ENCODE data around the gene UBE2Z.

DNA sequence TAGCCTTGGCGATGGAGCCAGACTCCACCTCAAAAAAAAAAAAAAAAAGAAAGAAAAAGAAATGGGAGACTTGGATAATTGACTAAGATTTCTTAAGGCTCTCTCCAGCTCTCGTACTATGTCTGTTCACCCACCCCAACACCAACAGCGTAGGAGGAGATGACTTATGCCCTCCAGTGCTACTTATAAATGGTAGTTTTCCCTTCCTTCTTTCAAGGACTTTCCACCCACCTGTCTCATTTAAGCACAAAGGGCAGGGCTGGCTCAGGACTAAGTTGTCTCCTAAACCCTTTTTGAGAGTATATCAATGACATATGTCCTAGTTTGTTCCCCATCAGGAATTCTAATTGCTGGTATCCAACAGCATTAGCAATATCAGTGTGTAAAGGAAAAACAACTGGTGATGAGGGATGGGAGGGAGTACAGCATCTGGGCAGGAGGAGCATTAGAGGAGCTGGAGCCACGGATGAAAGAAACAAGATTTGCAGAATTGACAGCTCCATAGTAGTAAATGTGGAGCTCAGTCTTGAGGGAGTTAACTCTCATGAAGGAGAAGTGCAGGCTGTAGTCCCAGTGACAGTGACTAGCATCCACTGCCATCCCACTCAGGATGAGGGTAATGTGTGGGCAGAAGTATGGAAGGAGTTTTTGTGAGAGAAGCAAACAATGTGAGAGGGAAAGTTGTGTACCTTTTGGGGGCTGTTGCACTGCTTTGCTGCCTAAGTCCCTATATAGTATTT lies 17.2 kb downstream of the UBE2Z start:
- TF ChIP-seq ZNF423 (tag by site-specific recombination; IDR thresholded peaks at IDR 0.05), result no peak
- no peak for TF ChIP-seq TRIM28 (IDR thresholded peaks at IDR 0.05; ENCODE audit: borderline replicate concordance, low read length)
- TF ChIP-seq, protein P1, sequence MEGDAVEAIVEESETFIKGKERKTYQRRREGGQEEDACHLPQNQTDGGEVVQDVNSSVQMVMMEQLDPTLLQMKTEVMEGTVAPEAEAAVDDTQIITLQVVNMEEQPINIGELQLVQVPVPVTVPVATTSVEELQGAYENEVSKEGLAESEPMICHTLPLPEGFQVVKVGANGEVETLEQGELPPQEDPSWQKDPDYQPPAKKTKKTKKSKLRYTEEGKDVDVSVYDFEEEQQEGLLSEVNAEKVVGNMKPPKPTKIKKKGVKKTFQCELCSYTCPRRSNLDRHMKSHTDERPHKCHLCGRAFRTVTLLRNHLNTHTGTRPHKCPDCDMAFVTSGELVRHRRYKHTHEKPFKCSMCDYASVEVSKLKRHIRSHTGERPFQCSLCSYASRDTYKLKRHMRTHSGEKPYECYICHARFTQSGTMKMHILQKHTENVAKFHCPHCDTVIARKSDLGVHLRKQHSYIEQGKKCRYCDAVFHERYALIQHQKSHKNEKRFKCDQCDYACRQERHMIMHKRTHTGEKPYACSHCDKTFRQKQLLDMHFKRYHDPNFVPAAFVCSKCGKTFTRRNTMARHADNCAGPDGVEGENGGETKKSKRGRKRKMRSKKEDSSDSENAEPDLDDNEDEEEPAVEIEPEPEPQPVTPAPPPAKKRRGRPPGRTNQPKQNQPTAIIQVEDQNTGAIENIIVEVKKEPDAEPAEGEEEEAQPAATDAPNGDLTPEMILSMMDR (tag by site-specific recombination; IDR thresholded peaks at IDR 0.05), result no peak
- no peak for TF ChIP-seq ZNF239 (tag by site-specific recombination; IDR thresholded peaks at IDR 0.05)
- no peak for TF ChIP-seq KLF9 (tag by site-specific recombination; IDR thresholded peaks at IDR 0.05; ENCODE audit: low read depth)
- TF ChIP-seq ZSCAN23 (tag by site-specific recombination; IDR thresholded peaks at IDR 0.05), result no peak
- TF ChIP-seq, protein P2, sequence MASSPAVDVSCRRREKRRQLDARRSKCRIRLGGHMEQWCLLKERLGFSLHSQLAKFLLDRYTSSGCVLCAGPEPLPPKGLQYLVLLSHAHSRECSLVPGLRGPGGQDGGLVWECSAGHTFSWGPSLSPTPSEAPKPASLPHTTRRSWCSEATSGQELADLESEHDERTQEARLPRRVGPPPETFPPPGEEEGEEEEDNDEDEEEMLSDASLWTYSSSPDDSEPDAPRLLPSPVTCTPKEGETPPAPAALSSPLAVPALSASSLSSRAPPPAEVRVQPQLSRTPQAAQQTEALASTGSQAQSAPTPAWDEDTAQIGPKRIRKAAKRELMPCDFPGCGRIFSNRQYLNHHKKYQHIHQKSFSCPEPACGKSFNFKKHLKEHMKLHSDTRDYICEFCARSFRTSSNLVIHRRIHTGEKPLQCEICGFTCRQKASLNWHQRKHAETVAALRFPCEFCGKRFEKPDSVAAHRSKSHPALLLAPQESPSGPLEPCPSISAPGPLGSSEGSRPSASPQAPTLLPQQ (tag by site-specific recombination; IDR thresholded peaks at IDR 0.05), result no peak
- TF ChIP-seq ZNF837 (tag by site-specific recombination; IDR thresholded peaks at IDR 0.05), result no peak
- no peak for TF ChIP-seq ZNF324 (tag by site-specific recombination; IDR thresholded peaks at IDR 0.05)
- no peak for TF ChIP-seq ZNF404 (tag by site-specific recombination; IDR thresholded peaks at IDR 0.05)
- TF ChIP-seq, protein P3, sequence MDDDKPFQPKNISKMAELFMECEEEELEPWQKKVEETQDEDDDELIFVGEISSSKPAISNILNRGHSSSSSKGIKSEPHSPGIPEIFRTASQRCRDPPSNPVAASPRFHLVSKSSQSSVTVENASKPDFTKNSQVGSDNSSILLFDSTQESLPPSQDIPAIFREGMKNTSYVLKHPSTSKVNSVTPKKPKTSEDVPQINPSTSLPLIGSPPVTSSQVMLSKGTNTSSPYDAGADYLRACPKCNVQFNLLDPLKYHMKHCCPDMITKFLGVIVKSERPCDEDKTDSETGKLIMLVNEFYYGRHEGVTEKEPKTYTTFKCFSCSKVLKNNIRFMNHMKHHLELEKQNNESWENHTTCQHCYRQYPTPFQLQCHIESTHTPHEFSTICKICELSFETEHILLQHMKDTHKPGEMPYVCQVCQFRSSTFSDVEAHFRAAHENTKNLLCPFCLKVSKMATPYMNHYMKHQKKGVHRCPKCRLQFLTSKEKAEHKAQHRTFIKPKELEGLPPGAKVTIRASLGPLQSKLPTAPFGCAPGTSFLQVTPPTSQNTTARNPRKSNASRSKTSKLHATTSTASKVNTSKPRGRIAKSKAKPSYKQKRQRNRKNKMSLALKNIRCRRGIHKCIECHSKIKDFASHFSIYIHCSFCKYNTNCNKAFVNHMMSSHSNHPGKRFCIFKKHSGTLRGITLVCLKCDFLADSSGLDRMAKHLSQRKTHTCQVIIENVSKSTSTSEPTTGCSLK (tag by site-specific recombination; IDR thresholded peaks at IDR 0.05), result no peak
- TF ChIP-seq, protein P4, sequence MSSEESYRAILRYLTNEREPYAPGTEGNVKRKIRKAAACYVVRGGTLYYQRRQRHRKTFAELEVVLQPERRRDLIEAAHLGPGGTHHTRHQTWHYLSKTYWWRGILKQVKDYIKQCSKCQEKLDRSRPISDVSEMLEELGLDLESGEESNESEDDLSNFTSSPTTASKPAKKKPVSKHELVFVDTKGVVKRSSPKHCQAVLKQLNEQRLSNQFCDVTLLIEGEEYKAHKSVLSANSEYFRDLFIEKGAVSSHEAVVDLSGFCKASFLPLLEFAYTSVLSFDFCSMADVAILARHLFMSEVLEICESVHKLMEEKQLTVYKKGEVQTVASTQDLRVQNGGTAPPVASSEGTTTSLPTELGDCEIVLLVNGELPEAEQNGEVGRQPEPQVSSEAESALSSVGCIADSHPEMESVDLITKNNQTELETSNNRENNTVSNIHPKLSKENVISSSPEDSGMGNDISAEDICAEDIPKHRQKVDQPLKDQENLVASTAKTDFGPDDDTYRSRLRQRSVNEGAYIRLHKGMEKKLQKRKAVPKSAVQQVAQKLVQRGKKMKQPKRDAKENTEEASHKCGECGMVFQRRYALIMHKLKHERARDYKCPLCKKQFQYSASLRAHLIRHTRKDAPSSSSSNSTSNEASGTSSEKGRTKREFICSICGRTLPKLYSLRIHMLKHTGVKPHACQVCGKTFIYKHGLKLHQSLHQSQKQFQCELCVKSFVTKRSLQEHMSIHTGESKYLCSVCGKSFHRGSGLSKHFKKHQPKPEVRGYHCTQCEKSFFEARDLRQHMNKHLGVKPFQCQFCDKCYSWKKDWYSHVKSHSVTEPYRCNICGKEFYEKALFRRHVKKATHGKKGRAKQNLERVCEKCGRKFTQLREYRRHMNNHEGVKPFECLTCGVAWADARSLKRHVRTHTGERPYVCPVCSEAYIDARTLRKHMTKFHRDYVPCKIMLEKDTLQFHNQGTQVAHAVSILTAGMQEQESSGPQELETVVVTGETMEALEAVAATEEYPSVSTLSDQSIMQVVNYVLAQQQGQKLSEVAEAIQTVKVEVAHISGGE (tag by site-specific recombination; conservative IDR thresholded peaks at IDR 0.05; ENCODE audit: low read depth), result no peak
- no peak for TF ChIP-seq RBAK (tag by site-specific recombination; IDR thresholded peaks at IDR 0.05)

All from HEK293 (cell line).